ENCODE measurements around the gene DIPK1B.

- TF ChIP-seq LEF1 (IDR thresholded peaks at IDR 0.05; ENCODE audit: borderline replicate concordance) (no peak), SUZ12 (IDR thresholded peaks at IDR 0.05) (no peak), SP1 (IDR thresholded peaks at IDR 0.05) (no peak), L3MBTL2 (conservative IDR thresholded peaks at IDR 0.05) (no peak), ARNT (IDR thresholded peaks at IDR 0.05) (no peak), HDGF (IDR thresholded peaks at IDR 0.05; ENCODE audit: borderline replicate concordance) (no peak)
Measured at GRCh38 chr9:136664000-136664915, 48.1 kb upstream of the DIPK1B start.
